ENCODE measurements around the gene DNPEP.
"Not testable (repeated sequence)": the region's sequence is repeated elsewhere in the genome, so short reads cannot be mapped to it uniquely, and the experiment has no call there.

DNA sequence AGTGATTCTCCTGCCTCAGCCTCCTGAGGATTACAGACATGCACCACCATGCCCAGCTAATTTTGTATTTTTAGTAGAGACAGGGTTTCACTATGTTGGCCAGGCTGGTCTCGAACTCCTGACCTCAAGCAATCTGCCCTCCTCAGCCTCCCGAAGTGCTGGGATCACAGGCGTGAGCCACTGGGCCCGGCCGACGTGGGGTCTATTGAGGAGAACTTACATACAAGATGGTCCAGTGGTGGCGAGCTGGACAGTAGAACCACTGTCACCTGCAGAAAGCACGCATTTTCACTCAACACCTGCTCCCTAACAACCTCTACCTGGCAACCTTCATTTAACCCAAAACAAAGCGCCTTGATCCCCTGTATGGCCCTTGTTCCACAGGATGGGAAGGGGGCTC is 7.3 kb upstream of the DNPEP start:
- TF ChIP-seq, protein P1, sequence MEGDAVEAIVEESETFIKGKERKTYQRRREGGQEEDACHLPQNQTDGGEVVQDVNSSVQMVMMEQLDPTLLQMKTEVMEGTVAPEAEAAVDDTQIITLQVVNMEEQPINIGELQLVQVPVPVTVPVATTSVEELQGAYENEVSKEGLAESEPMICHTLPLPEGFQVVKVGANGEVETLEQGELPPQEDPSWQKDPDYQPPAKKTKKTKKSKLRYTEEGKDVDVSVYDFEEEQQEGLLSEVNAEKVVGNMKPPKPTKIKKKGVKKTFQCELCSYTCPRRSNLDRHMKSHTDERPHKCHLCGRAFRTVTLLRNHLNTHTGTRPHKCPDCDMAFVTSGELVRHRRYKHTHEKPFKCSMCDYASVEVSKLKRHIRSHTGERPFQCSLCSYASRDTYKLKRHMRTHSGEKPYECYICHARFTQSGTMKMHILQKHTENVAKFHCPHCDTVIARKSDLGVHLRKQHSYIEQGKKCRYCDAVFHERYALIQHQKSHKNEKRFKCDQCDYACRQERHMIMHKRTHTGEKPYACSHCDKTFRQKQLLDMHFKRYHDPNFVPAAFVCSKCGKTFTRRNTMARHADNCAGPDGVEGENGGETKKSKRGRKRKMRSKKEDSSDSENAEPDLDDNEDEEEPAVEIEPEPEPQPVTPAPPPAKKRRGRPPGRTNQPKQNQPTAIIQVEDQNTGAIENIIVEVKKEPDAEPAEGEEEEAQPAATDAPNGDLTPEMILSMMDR (IDR thresholded peaks at IDR 0.05), result not testable (repeated sequence)
- not testable (repeated sequence) for TF ChIP-seq EZH2 (IDR thresholded peaks at IDR 0.05; ENCODE audit: borderline replicate concordance, insufficient read depth, low read depth, low read length, poor library complexity, severe bottlenecking)

All from B cell (primary cell).